Dermis microvascular lymphatic vessel endothelial cell (primary cell): ENCODE results near the gene CYTH3. TPM values are rescaled to one million over a fixed set of nuclear protein-coding genes. Genes with fewer than 3 reads are reported as not detected.

Experiments
- DNase-seq, 2 donors: peaks; one replicate each; pipeline versions ENCODE4 v3.0.0 to v3.0.0-alpha.2; 2010; ENCODE audit warnings: low read depth in 2 of 2
- total RNA-seq: library from RNA; depleted of rRNA; stranded (reverse); fragments of >200 nt; gene quantifications from 2 replicates; pipeline ENCODE4 v1.2.1, GENCODE V29; 2014

Gene CYTH3
- total RNA-seq, 1 donor from 2014 or later = 11.6 TPM

GRCh38 chr7:6167587-6168476 is 104.6 kb downstream of the CYTH3 start:
- no peak for DNase-seq

- no peak for DNase-seq
Measured at GRCh38 chr7:6167004-6167551, 105.3 kb downstream of the CYTH3 start.

- DNase-seq = no peak
Measured at GRCh38 chr7:6166443-6166891, 106.0 kb downstream of the CYTH3 start.

- no peak for DNase-seq
Measured at GRCh38 chr7:6165521-6166320, 106.7 kb downstream of the CYTH3 start.

- no peak for DNase-seq
Measured at GRCh38 chr7:6165075-6165474, 107.3 kb downstream of the CYTH3 start.

GRCh38 chr7:6164491-6164890 is 107.9 kb downstream of the CYTH3 start:
- DNase-seq = peak; percentile 15 to 23

- DNase-seq = no peak
Measured at GRCh38 chr7:6164010-6164409, 108.4 kb downstream of the CYTH3 start.

- DNase-seq = no peak
Measured at GRCh38 chr7:6163402-6163801, 109.0 kb downstream of the CYTH3 start.

GRCh38 chr7:6162650-6163366 is 109.6 kb downstream of the CYTH3 start:
- no peak for DNase-seq

GRCh38 chr7:6162331-6162620 is 110.1 kb downstream of the CYTH3 start:
- DNase-seq = no peak

GRCh38 chr7:6161463-6162330 is 110.7 kb downstream of the CYTH3 start:
- DNase-seq = no peak

GRCh38 chr7:6160191-6160623 is 112.2 kb downstream of the CYTH3 start:
- DNase-seq = peak in 1 of 2 donors; percentile 69

- DNase-seq = no peak
Measured at GRCh38 chr7:6159524-6160031, 112.8 kb downstream of the CYTH3 start.

- no peak for DNase-seq
Measured at GRCh38 chr7:6159097-6159483, 113.3 kb downstream of the CYTH3 start.

GRCh38 chr7:6158424-6159096 is 113.9 kb downstream of the CYTH3 start:
- DNase-seq = no peak

GRCh38 chr7:6157685-6158423 is 114.6 kb downstream of the CYTH3 start:
- no peak for DNase-seq

- no peak for DNase-seq
Measured at GRCh38 chr7:6156734-6157133, 115.7 kb downstream of the CYTH3 start.

- no peak for DNase-seq
Measured at GRCh38 chr7:6155596-6155995, 116.8 kb downstream of the CYTH3 start.
